ENCODE measurements around the gene CEP290.
"Not testable (repeated sequence)": the region's sequence is repeated elsewhere in the genome, so short reads cannot be mapped to it uniquely, and the experiment has no call there.

Gene CEP290

DNA sequence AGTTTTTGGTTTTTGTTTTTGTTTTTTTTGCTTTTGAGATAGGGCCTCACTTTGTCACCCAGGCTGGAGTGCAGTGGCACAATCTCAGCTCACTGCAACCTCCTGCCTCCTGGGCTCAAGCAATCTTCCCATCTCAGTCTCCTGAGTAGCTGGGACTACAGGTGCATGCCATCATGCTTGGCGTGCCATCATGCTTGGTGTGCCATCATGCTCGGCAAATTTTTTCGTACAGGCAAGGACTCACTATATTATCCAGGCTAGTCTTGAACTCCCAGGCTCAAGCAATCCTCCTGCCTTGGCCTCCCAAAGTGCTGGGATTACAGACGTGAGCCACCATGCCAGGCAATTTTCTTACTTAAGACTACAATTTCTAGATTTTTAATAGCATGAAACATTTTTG lies 2.2 kb downstream of the CEP290 start:
- DNase-seq = not testable (repeated sequence)

GRCh38 chr12:88133181-88133580 lies 8.7 kb downstream of the CEP290 start:
- not testable (repeated sequence) for DNase-seq

DNA sequence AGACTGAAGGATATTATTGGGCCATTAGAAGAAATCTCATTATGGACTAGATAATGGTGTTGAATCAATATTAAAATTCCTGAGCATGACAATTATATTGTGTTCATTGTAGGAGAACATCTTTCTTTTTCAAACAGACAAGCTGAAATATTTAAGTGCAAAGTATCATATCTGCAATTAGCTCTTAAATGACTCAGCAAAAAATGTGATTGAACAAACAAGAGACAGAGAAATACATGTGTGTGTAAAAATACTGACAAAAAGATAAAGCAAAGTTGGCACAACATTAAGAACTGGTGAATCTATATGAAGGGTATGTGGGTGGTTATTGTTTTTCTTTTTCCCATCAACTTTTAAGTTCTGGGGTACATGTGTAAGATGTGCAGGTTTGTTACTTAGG lies 9.5 kb downstream of the CEP290 start:
- DNase-seq = no peak

- no peak for DNase-seq
Observed at GRCh38 chr12:88127855-88128254, 14.0 kb downstream of the CEP290 start.

DNA sequence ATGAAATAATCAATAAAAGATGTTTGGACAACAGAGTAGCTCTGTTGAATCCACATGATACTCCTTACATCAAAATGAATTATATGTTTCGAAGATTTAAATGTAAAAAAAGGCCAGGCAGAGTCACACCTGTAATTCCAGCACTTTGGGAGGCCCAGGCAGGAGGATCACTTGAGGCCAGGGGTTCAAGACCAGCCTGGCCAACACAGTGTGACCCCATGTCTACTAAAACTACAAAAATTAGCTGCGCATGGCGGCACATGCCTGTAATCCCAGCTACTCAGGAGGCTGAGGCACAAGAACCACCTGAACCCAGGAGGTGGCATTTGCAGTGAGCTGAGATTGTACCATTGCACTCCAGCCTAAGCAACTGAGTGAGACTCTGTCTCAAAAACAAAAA lies 14.8 kb downstream of the CEP290 start:
- no peak for DNase-seq

DNA sequence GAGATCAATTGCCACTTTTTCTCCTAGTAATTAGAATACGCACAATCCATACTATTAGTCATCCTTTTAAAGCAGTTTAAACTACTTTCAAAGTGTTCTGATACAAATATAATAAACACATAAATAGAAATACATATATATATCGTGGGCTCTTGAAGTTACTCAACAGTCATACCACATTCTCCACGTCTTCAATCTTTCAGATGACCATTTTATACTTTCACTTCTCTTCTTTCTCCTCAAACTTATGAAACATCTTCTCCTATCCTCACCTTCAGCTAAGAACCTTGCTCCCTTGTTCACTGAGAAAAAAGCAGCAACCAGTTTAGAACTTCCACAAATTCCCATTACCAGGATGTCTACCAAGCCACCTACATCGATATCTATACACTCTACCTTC lies 19.2 kb downstream of the CEP290 start:
- no peak for DNase-seq

DNA sequence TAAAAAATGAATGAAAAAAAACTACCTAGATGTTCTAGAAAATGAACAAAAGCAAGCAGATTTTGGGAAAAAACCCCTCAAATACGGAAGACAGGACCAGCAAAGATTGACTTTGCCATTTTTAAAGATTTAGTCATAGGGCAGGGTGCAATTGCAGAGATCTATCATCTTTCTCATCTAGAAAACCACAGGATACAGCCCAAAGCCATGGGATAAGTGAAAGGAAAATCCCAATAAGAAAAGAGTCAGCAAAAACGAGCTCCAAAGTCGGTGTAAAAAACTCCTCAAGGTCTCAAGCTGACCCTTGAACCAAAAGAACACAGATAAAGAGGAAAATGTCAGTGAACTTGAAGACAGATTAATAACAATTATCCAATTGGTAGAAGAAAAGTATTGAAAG lies 28.0 kb downstream of the CEP290 start:
- DNase-seq = no peak

GRCh38 chr12:88111074-88111652 lies 30.7 kb downstream of the CEP290 start:
- DNase-seq = no peak

DNA sequence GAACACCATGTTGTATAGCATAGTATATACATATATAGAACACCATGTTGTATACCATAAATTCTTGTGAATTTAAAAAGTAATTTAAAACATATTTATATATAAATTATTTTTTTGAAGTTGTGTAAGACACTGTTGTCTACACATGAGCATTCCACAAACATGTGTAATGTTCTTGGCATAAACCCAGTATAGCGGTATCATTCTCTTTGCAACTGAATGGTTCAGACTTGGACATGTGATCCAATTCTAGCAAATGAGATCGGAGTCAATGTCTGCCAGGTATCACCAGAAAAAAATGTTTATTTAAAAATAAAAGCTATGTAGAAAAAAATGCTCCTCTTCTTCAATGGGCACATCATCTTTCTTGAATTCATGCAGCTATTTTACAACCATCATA lies 33.9 kb downstream of the CEP290 start:
- DNase-seq = no peak

- no peak for DNase-seq
Observed at GRCh38 chr12:88093573-88093972, 48.3 kb downstream of the CEP290 start.

- no peak for DNase-seq
Observed at GRCh38 chr12:88092771-88093170, 49.1 kb downstream of the CEP290 start.

- no peak for DNase-seq
Observed at GRCh38 chr12:88084210-88084609, 57.7 kb downstream of the CEP290 start.

GRCh38 chr12:88083634-88084033 lies 58.3 kb downstream of the CEP290 start:
- no peak for DNase-seq

DNA sequence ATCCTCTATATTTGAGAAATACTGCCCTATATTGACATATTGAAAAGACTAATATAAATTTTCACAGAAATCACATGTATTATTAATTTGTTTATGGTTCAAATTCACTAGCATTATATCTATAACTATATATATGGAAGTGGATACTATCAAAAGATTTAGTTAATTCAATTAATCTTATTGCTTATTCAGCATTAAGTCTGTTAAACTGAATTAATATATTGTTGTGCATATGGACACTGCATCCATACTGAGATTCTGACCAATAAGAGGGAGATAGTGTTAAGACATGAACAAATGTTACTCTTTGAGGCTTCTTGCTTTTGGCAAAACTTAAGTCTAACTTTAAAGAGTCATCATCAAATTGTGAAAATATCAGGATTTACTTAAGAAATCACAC lies 60.6 kb downstream of the CEP290 start:
- DNase-seq = no peak

DNA sequence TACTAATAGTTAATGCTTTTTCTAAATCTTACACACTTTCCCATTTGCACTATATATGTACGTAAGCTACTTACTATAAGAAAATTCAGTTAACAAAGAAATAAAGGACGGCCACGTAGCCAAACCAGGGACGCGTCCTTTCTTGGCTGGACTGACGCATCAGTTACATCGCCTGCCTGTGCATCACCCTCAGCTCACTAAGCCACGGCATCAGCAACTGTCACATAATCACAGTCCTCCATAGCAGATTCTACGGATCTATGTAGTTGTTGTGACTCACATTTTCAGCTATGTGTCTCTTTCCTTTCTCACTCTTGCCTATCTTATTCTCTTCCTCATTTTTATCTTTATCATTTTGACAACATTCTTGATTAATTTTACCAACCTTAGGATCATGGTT lies 74.6 kb downstream of the CEP290 start:
- no peak for DNase-seq

DNA sequence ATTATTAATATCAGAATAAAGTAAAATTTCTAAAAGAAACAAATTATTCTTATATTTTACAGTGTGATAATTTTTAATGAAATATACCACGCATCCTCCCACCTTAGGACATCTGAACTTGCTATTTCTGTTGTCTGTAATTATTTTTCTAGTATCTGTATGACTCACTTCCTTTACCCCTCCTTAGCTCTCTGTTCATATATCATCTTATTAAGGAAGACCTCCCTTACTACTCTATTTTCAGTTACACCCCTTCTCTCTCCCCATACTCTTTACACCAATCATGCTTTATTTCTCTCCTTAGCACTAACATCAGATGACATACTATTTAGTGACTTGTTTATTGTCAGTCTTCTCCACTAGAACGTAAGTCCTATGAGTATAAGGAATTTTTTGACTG lies 78.5 kb downstream of the CEP290 start:
- DNase-seq = no peak

DNA sequence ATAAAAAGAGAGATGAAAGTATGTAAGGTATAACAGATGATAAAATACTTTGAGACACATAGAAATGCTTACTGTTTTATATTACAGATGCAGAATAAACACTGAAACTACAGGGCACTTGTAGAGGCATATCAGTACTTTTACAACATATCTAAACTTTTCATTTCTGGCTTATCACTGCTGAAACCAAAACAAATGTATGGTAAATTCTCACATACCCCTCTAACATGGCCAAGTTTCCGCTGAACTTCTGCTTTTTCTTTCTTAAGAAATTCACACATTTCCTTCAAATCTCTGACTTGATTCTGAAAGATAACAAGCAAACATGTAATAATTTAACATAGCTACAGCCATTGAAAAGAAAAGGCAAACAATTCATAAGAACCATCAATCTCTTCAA lies 79.4 kb downstream of the CEP290 start:
- DNase-seq = no peak

- DNase-seq = no peak
Observed at GRCh38 chr12:88058719-88059077, 83.2 kb downstream of the CEP290 start.

- DNase-seq = no peak
Observed at GRCh38 chr12:88057994-88058718, 83.7 kb downstream of the CEP290 start.

- no peak for DNase-seq
Observed at GRCh38 chr12:88056571-88056970, 85.3 kb downstream of the CEP290 start.

DNA sequence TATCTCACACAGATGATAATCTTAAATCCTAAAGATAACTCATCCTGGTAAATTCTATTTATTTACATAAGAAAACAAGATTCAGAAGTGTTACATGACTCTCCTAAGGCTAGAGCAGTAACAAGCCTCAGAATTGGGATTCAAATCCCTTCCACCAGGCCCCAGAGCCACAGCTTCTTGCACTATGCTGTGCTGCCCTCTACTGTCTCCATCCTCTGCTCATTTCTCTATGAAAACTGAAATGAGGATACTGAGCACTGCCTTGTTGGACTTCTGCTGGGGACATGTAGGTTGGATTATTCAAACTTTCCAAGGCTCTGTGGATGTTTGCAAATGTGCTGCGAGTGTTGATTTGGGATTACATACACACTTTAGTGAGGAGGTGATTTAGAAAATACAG lies 89.2 kb downstream of the CEP290 start:
- DNase-seq = no peak

DNA sequence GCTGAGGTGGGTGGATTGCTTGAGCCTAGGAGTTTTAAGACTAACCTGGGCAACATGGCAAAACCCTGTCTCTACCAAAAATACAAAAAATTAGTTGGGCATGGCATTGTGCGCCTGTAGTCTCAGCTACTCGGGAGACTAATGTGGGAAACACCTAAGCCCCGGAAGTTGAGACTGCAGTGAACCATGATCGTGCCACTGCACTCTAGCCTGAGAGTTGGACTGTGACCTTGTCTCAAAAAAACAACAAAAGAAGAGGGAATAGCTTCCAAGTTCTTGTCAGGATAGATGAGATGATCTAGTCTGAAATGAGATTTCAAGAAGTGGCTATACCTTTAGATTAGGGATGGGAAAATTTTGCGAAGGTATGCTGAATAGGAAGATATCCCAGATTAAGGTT lies 97.9 kb downstream of the CEP290 start:
- no peak for DNase-seq

- DNase-seq = no peak
Observed at GRCh38 chr12:88037770-88038169, 104.1 kb downstream of the CEP290 start.

DNA sequence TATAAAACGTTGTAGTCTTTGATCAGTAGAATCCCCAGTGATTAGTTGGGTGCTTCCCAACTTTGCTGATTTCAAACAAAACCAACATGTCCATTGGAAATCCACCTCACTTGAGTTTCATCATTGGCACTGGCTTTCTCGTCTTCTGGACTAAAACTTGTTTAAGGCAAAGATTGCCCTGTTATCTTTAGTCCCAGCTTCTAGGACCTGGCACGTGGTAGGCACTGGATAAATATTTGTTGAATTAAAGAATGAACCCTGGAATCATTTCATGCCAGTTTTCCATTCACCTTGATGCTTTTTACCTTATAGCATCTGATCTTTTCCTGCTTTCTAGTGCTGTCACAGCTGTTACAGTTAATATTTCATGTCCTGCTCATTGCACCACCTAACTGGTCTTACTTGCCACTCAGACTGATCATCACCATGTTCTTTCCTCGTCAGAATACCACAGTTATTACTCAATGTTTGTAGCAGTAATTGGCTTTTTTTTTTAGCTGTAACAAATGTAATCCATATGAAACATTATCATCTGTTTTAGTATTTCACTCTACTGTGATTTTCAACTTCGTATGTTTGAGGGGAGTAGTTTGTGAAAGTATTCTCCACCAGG lies 105.4 kb downstream of the CEP290 start:
- DNase-seq = no peak

DNA sequence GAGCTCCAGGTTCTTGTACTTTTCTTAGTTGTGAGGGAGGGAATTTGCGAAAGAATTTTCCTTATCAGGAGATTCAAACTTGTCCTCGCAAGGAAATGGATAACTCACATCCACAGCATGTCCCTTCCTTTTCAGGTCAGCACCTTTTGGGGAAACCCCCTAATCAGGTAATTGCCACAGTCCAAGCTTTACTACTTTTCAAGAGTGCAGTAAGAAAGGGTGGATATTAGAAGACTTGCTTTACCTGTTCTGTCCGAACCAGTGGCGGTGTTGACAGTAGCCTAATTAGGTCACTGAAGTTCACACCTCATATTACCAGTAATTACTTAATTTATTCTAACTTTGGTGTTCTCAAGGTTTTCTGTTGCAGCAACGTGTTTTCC lies 106.0 kb downstream of the CEP290 start:
- DNase-seq = no peak
